Activated CD4-positive, alpha-beta memory T cell treated with anti-CD3 and anti-CD28 coated beads, Interleukin-2, amount 10 ng/mL, durations not matched to agents 7 days and 5 days (primary cell): ENCODE measurements around the gene STARD3. TPM values are rescaled to one million over a fixed set of nuclear protein-coding genes. Genes with fewer than 3 reads are reported as not detected.
"Not testable (repeated sequence)": the region's sequence is repeated elsewhere in the genome, so short reads cannot be mapped to it uniquely, and the experiment has no call there.

ENCODE experiments used
- CTCF ChIA-PET: fragments of 350-600 bp; sonication (Branson Sonifier 250); formaldehyde crosslinking; loops from one replicate; lab custom pipeline; 2021; ENCODE audit warnings: antibody characterized with exemption, inconsistent platforms; lab: Charles Lee
- POLR2A ChIA-PET: fragments of 350-600 bp; sonication (Branson Sonifier 250); formaldehyde crosslinking; loops from one replicate; lab custom pipeline; 2021; ENCODE audit warnings: antibody characterized with exemption; lab: Charles Lee
- DNase-seq: peaks from one replicate; pipeline ENCODE4 v3.0.0-alpha.2; 2020
- H3K27ac Mint-ChIP-seq: one replicate; pipeline ENCODE4 v1.8.0; 2021; ENCODE audit warnings: mild to moderate bottlenecking, mixed read lengths
- H3K27me3 Mint-ChIP-seq: one replicate; pipeline ENCODE4 v1.8.0; 2021; ENCODE audit warnings: mixed read lengths
- H3K36me3 Mint-ChIP-seq: one replicate; pipeline ENCODE4 v1.8.0; 2021; ENCODE audit warnings: low read depth, mixed read lengths
- H3K4me1 Mint-ChIP-seq: one replicate; pipeline ENCODE4 v1.8.0; 2021; ENCODE audit warnings: mixed read lengths
- H3K4me3 Mint-ChIP-seq: one replicate; pipeline ENCODE4 v1.8.0; 2021; ENCODE audit warnings: mild to moderate bottlenecking, mixed read lengths
- H3K9me3 Mint-ChIP-seq: one replicate; pipeline ENCODE4 v1.8.0; 2021; ENCODE audit warnings: mixed read lengths
- total RNA-seq, 2 experiments: library from RNA; stranded (reverse); gene quantifications; one replicate each; pipeline ENCODE4 v1.2.3, GENCODE V29; 2021

STARD3 gene
- 10 to 100 TPM; 72.0 to 73.7 TPM for total RNA-seq

- Mint-ChIP-seq H3K4me1 (peaks cover 50% of the 10 kb centered on the region), H3K27me3 (no peaks in the 10 kb centered on the region), H3K36me3 (no peaks in the 10 kb centered on the region), H3K27ac (peak within 1 kb of the TSS; percentile 70), H3K9me3 (no peaks in the 10 kb centered on the region), H3K4me3 (peak within 1 kb of the TSS; percentile 88)
- ChIA-PET POLR2A (interaction anchor here (0.7 to 2.0 kb wide), 10 partner anchors 9 to 290 kb away, joined by 3 to 7 read pairs (median 3); partner anchors contain the start of genes CDK12, LRRC3C, ORMDL3 and PGAP3), CTCF (interaction anchor here (0.8 to 9.1 kb wide), 6 partner anchors 13 to 34 kb away, joined by 3 to 151 read pairs (median 4); partner anchors contain the start of gene PPP1R1B)
- DNase-seq, result peak; percentile 93
These were observed at the start of gene STARD3 for GRCh38 chr17:39636927-39637736. TSS of gene STARD3 (plus strand) at chr17:39637144. CDS start at chr17:39653532, 16,388 bp downstream.

- peaks cover 36% of the 10 kb centered on the region for H3K27me3 Mint-ChIP-seq
- H3K4me1 Mint-ChIP-seq, H3K27ac Mint-ChIP-seq, H3K9me3 Mint-ChIP-seq, H3K4me3 Mint-ChIP-seq, H3K36me3 Mint-ChIP-seq, DNase-seq: not testable (repeated sequence)
- ChIA-PET POLR2A (interaction anchor here (1.2 to 1.4 kb wide), 2 partner anchors 9 to 17 kb away, joined by 3 to 4 read pairs; no protein-coding TSS in a partner anchor), CTCF (interaction anchor here (1.1 to 1.3 kb wide), 3 partner anchors 31 to 43 kb away, joined by 3 to 4 read pairs (median 4); no protein-coding TSS in a partner anchor)
These were observed 46.8 kb upstream of the STARD3 start for GRCh38 chr17:39590180-39590579.

- POLR2A ChIA-PET, result no interaction called here
- no peak overlapping the region for H3K27ac Mint-ChIP-seq
- H3K4me3 Mint-ChIP-seq, result no peak overlapping the region
- H3K36me3 Mint-ChIP-seq, result no peaks in the 10 kb centered on the region
- H3K4me1 Mint-ChIP-seq, result peaks cover 2% of the 10 kb centered on the region
- peaks cover 55% of the 10 kb centered on the region for H3K27me3 Mint-ChIP-seq
- CTCF ChIA-PET, result no interaction called here
- H3K9me3 Mint-ChIP-seq, result no peaks in the 10 kb centered on the region
- DNase-seq, result peak; percentile 38
These were observed 44.7 kb upstream of the STARD3 start for GRCh38 chr17:39591958-39592954.

GRCh38 chr17:39593371-39593770, 43.6 kb upstream of the STARD3 start:
- H3K27ac Mint-ChIP-seq, result no peak overlapping the region
- ChIA-PET POLR2A (no interaction called here), CTCF (no interaction called here)
- DNase-seq, result no peak
- H3K9me3 Mint-ChIP-seq, result no peaks in the 10 kb centered on the region
- H3K27me3 Mint-ChIP-seq, result peaks cover 64% of the 10 kb centered on the region
- H3K36me3 Mint-ChIP-seq, result no peaks in the 10 kb centered on the region
- H3K4me1 Mint-ChIP-seq, result peaks cover 9% of the 10 kb centered on the region
- no peak overlapping the region for H3K4me3 Mint-ChIP-seq

- peaks cover 75% of the 10 kb centered on the region for H3K27me3 Mint-ChIP-seq
- ChIA-PET CTCF (no interaction called here), POLR2A (no interaction called here)
- no peaks in the 10 kb centered on the region for H3K9me3 Mint-ChIP-seq
- no peak for DNase-seq
- peaks cover 11% of the 10 kb centered on the region for H3K4me1 Mint-ChIP-seq
- H3K4me3 Mint-ChIP-seq, result no peak overlapping the region
- no peak overlapping the region for H3K27ac Mint-ChIP-seq
- no peaks in the 10 kb centered on the region for H3K36me3 Mint-ChIP-seq
These were observed 41.6 kb upstream of the STARD3 start for GRCh38 chr17:39595294-39595693.

GRCh38 chr17:39595928-39596510, 40.9 kb upstream of the STARD3 start:
- H3K36me3 Mint-ChIP-seq, result no peaks in the 10 kb centered on the region
- no peak overlapping the region for H3K27ac Mint-ChIP-seq
- DNase-seq, result no peak
- H3K9me3 Mint-ChIP-seq, result no peaks in the 10 kb centered on the region
- H3K27me3 Mint-ChIP-seq, result peaks cover 81% of the 10 kb centered on the region
- ChIA-PET CTCF (no interaction called here), POLR2A (no interaction called here)
- peaks cover 11% of the 10 kb centered on the region for H3K4me1 Mint-ChIP-seq
- H3K4me3 Mint-ChIP-seq, result no peak overlapping the region

- H3K4me3 Mint-ChIP-seq, result no peak overlapping the region
- no peak overlapping the region for H3K27ac Mint-ChIP-seq
- no peak for DNase-seq
- peaks cover 11% of the 10 kb centered on the region for H3K4me1 Mint-ChIP-seq
- POLR2A ChIA-PET, result interaction anchor here (0.9 kb wide), 1 partner anchor 9 kb away, joined by 3 read pairs; no protein-coding TSS in a partner anchor
- CTCF ChIA-PET, result no interaction called here
- no peaks in the 10 kb centered on the region for H3K9me3 Mint-ChIP-seq
- H3K36me3 Mint-ChIP-seq, result no peaks in the 10 kb centered on the region
- peaks cover 87% of the 10 kb centered on the region for H3K27me3 Mint-ChIP-seq
These were observed 40.2 kb upstream of the STARD3 start for GRCh38 chr17:39596543-39597267.

- Mint-ChIP-seq H3K27me3 (peaks cover 87% of the 10 kb centered on the region), H3K27ac (no peak overlapping the region), H3K4me1 (peaks cover 11% of the 10 kb centered on the region), H3K9me3 (no peaks in the 10 kb centered on the region), H3K4me3 (no peak overlapping the region), H3K36me3 (no peaks in the 10 kb centered on the region)
- ChIA-PET CTCF (interaction anchor here (2.1 kb wide), 1 partner anchor 23 kb away, joined by 8 read pairs; no protein-coding TSS in a partner anchor), POLR2A (interaction anchor here (0.9 kb wide), 1 partner anchor 8 kb away, joined by 3 read pairs; no protein-coding TSS in a partner anchor)
- DNase-seq, result no peak
These were observed 39.4 kb upstream of the STARD3 start for GRCh38 chr17:39597372-39598046.

GRCh38 chr17:39598047-39598481, 38.9 kb upstream of the STARD3 start:
- H3K27me3 Mint-ChIP-seq, result peaks cover 91% of the 10 kb centered on the region
- H3K27ac Mint-ChIP-seq, result no peak overlapping the region
- no peaks in the 10 kb centered on the region for H3K9me3 Mint-ChIP-seq
- H3K36me3 Mint-ChIP-seq, result no peaks in the 10 kb centered on the region
- H3K4me1 Mint-ChIP-seq, result peaks cover 11% of the 10 kb centered on the region
- DNase-seq, result no peak
- no peak overlapping the region for H3K4me3 Mint-ChIP-seq
- POLR2A ChIA-PET, result no interaction called here
- CTCF ChIA-PET, result interaction anchor here (1.0 to 2.1 kb wide), 2 partner anchors 23 to 50 kb away, joined by 5 to 8 read pairs; no protein-coding TSS in a partner anchor

- no peaks in the 10 kb centered on the region for H3K9me3 Mint-ChIP-seq
- POLR2A ChIA-PET, result interaction anchor here (1.8 kb wide), 1 partner anchor 9 kb away, joined by 4 read pairs; no protein-coding TSS in a partner anchor
- no peaks in the 10 kb centered on the region for H3K36me3 Mint-ChIP-seq
- no peak overlapping the region for H3K27ac Mint-ChIP-seq
- DNase-seq, result no peak
- peaks cover 91% of the 10 kb centered on the region for H3K27me3 Mint-ChIP-seq
- no peak overlapping the region for H3K4me3 Mint-ChIP-seq
- peaks cover 11% of the 10 kb centered on the region for H3K4me1 Mint-ChIP-seq
- CTCF ChIA-PET, result interaction anchor here (1.0 to 2.1 kb wide), 2 partner anchors 22 to 51 kb away, joined by 5 to 8 read pairs; no protein-coding TSS in a partner anchor
These were observed 38.3 kb upstream of the STARD3 start for GRCh38 chr17:39598630-39599003.

- no peaks in the 10 kb centered on the region for H3K36me3 Mint-ChIP-seq
- no peak overlapping the region for H3K27ac Mint-ChIP-seq
- DNase-seq, result no peak
- POLR2A ChIA-PET, result interaction anchor here (1.8 kb wide), 1 partner anchor 10 kb away, joined by 4 read pairs; no protein-coding TSS in a partner anchor
- CTCF ChIA-PET, result interaction anchor here (1.0 to 2.1 kb wide), 2 partner anchors 22 to 51 kb away, joined by 5 to 8 read pairs; no protein-coding TSS in a partner anchor
- H3K4me1 Mint-ChIP-seq, result peaks cover 11% of the 10 kb centered on the region
- H3K9me3 Mint-ChIP-seq, result no peaks in the 10 kb centered on the region
- no peak overlapping the region for H3K4me3 Mint-ChIP-seq
- H3K27me3 Mint-ChIP-seq, result peaks cover 91% of the 10 kb centered on the region
These were observed 37.8 kb upstream of the STARD3 start for GRCh38 chr17:39599004-39599664.
